Activated CD8-positive, alpha-beta memory T cell treated with anti-CD3 and anti-CD28 coated beads, Interleukin-2, amount 10 ng/mL, durations not matched to agents 7 days and 5 days (primary cell): ENCODE measurements around the gene LBHD2. TPM values are rescaled to one million over a fixed set of nuclear protein-coding genes. Genes with fewer than 3 reads are reported as not detected.

Experiments
- ATAC-seq: fragments of 150-1000 bp; cut with Tn5 transposase; one replicate; pipeline ENCODE4 v1.10.0; 2021; ENCODE audit warnings: moderate library complexity
- CTCF ChIA-PET: fragments of 350-600 bp; sonication (Branson Sonifier 250); formaldehyde crosslinking; loops from one replicate; lab custom pipeline; 2021; ENCODE audit warnings: antibody characterized with exemption; lab: Charles Lee
- DNase-seq: peaks from one replicate; pipeline ENCODE4 v3.0.0-alpha.2; 2020
- H3K27ac Mint-ChIP-seq: one replicate; pipeline ENCODE4 v1.8.0; 2021; ENCODE audit warnings: mild to moderate bottlenecking, mixed read lengths
- H3K27me3 Mint-ChIP-seq: one replicate; pipeline ENCODE4 v1.8.0; 2021; ENCODE audit warnings: mixed read lengths
- H3K36me3 Mint-ChIP-seq: one replicate; pipeline ENCODE4 v1.8.0; 2021; ENCODE audit warnings: mild to moderate bottlenecking, mixed read lengths
- H3K4me1 Mint-ChIP-seq: one replicate; pipeline ENCODE4 v1.8.0; 2021; ENCODE audit warnings: mixed read lengths
- H3K4me3 Mint-ChIP-seq: one replicate; pipeline ENCODE4 v1.8.0; 2021; ENCODE audit warnings: mild to moderate bottlenecking, moderate library complexity, mixed read lengths
- H3K9me3 Mint-ChIP-seq: one replicate; pipeline ENCODE4 v1.8.0; 2022; ENCODE audit warnings: low read depth, mixed read lengths
- total RNA-seq, 2 experiments: library from RNA; stranded (reverse); gene quantifications; one replicate each; pipeline ENCODE4 v1.2.3, GENCODE V29; 2021

LBHD2 gene
- total RNA-seq, 2 experiments from 2014 or later, result not detected

GRCh38 chr14:103126088-103126872 is 42.3 kb downstream of the LBHD2 start:
- H3K36me3 Mint-ChIP-seq, result no peaks in the 10 kb centered on the region
- peaks cover 18% of the 10 kb centered on the region for H3K27me3 Mint-ChIP-seq
- no peaks in the 10 kb centered on the region for H3K9me3 Mint-ChIP-seq
- CTCF ChIA-PET, result no interaction called here
- H3K27ac Mint-ChIP-seq, result no peak overlapping the region
- H3K4me3 Mint-ChIP-seq, result no peak overlapping the region
- H3K4me1 Mint-ChIP-seq, result no peaks in the 10 kb centered on the region
- ATAC-seq, result no peak
- no peak for DNase-seq

GRCh38 chr14:103126873-103127304 is 42.9 kb downstream of the LBHD2 start:
- H3K36me3 Mint-ChIP-seq, result no peaks in the 10 kb centered on the region
- DNase-seq (no peak), ATAC-seq (no peak)
- no peaks in the 10 kb centered on the region for H3K9me3 Mint-ChIP-seq
- no peak overlapping the region for H3K4me3 Mint-ChIP-seq
- H3K27ac Mint-ChIP-seq, result no peak overlapping the region
- no peaks in the 10 kb centered on the region for H3K4me1 Mint-ChIP-seq
- peaks cover 14% of the 10 kb centered on the region for H3K27me3 Mint-ChIP-seq
- CTCF ChIA-PET, result no interaction called here

GRCh38 chr14:103127356-103127755 is 43.3 kb downstream of the LBHD2 start:
- H3K4me3 Mint-ChIP-seq, result no peak overlapping the region
- H3K9me3 Mint-ChIP-seq, result no peaks in the 10 kb centered on the region
- H3K27ac Mint-ChIP-seq, result no peak overlapping the region
- CTCF ChIA-PET, result no interaction called here
- DNase-seq, result no peak
- no peaks in the 10 kb centered on the region for H3K4me1 Mint-ChIP-seq
- no peak for ATAC-seq
- peaks cover 10% of the 10 kb centered on the region for H3K27me3 Mint-ChIP-seq
- no peaks in the 10 kb centered on the region for H3K36me3 Mint-ChIP-seq

GRCh38 chr14:103127861-103128598 is 44.0 kb downstream of the LBHD2 start:
- Mint-ChIP-seq H3K27ac (no peak overlapping the region), H3K4me1 (no peaks in the 10 kb centered on the region), H3K4me3 (no peak overlapping the region), H3K36me3 (no peaks in the 10 kb centered on the region), H3K27me3 (peaks cover 8% of the 10 kb centered on the region), H3K9me3 (no peaks in the 10 kb centered on the region)
- CTCF ChIA-PET, result interaction anchor here (1.1 kb wide), 1 partner anchor 23 kb away, joined by 3 read pairs; no protein-coding TSS in a partner anchor
- ATAC-seq, result no peak
- no peak for DNase-seq

GRCh38 chr14:103128631-103129300 is 44.8 kb downstream of the LBHD2 start:
- Mint-ChIP-seq H3K9me3 (no peaks in the 10 kb centered on the region), H3K36me3 (no peaks in the 10 kb centered on the region), H3K27me3 (peaks cover 7% of the 10 kb centered on the region), H3K27ac (no peak overlapping the region), H3K4me1 (no peaks in the 10 kb centered on the region), H3K4me3 (no peak overlapping the region)
- ATAC-seq, result no peak
- CTCF ChIA-PET, result interaction anchor here (1.1 kb wide), 1 partner anchor 24 kb away, joined by 3 read pairs; no protein-coding TSS in a partner anchor
- DNase-seq, result no peak

GRCh38 chr14:103129301-103130016 is 45.4 kb downstream of the LBHD2 start:
- Mint-ChIP-seq H3K9me3 (no peaks in the 10 kb centered on the region), H3K36me3 (no peaks in the 10 kb centered on the region), H3K4me3 (no peak overlapping the region), H3K27ac (no peak overlapping the region), H3K4me1 (no peaks in the 10 kb centered on the region), H3K27me3 (peaks cover under 1% of the 10 kb centered on the region)
- CTCF ChIA-PET, result interaction anchor here (1.1 to 1.2 kb wide), 2 partner anchors 25 kb away, joined by 3 read pairs; no protein-coding TSS in a partner anchor
- DNase-seq (no peak), ATAC-seq (no peak)

- Mint-ChIP-seq H3K4me1 (no peaks in the 10 kb centered on the region), H3K27me3 (no peaks in the 10 kb centered on the region), H3K4me3 (no peak overlapping the region), H3K27ac (no peak overlapping the region), H3K36me3 (no peaks in the 10 kb centered on the region), H3K9me3 (no peaks in the 10 kb centered on the region)
- CTCF ChIA-PET, result interaction anchor here (1.2 kb wide), 1 partner anchor 26 kb away, joined by 3 read pairs; no protein-coding TSS in a partner anchor
- DNase-seq (no peak), ATAC-seq (no peak)
Observed at GRCh38 chr14:103130017-103130764, 46.2 kb downstream of the LBHD2 start.

- ATAC-seq (no peak), DNase-seq (no peak)
- Mint-ChIP-seq H3K9me3 (no peaks in the 10 kb centered on the region), H3K4me3 (no peak overlapping the region), H3K27ac (no peak overlapping the region), H3K36me3 (no peaks in the 10 kb centered on the region), H3K27me3 (no peaks in the 10 kb centered on the region), H3K4me1 (no peaks in the 10 kb centered on the region)
- CTCF ChIA-PET, result interaction anchor here (0.6 to 1.2 kb wide), 2 partner anchors 26 to 418 kb away, joined by 3 read pairs; no protein-coding TSS in a partner anchor
Observed at GRCh38 chr14:103130965-103131364, 47.0 kb downstream of the LBHD2 start.

GRCh38 chr14:103131580-103131979 is 47.6 kb downstream of the LBHD2 start:
- Mint-ChIP-seq H3K9me3 (no peaks in the 10 kb centered on the region), H3K4me3 (no peak overlapping the region), H3K36me3 (no peaks in the 10 kb centered on the region), H3K4me1 (no peaks in the 10 kb centered on the region), H3K27ac (no peak overlapping the region), H3K27me3 (no peaks in the 10 kb centered on the region)
- ATAC-seq, result no peak
- no peak for DNase-seq
- CTCF ChIA-PET, result interaction anchor here (0.6 kb wide), 1 partner anchor 419 kb away, joined by 3 read pairs; no protein-coding TSS in a partner anchor

GRCh38 chr14:103132381-103133209 is 48.6 kb downstream of the LBHD2 start:
- Mint-ChIP-seq H3K27ac (no peak overlapping the region), H3K9me3 (no peaks in the 10 kb centered on the region), H3K27me3 (no peaks in the 10 kb centered on the region), H3K4me1 (no peaks in the 10 kb centered on the region), H3K4me3 (no peak overlapping the region), H3K36me3 (no peaks in the 10 kb centered on the region)
- DNase-seq, result no peak
- CTCF ChIA-PET, result no interaction called here
- ATAC-seq, result no peak

GRCh38 chr14:103133210-103134140 is 49.5 kb downstream of the LBHD2 start:
- CTCF ChIA-PET, result no interaction called here
- Mint-ChIP-seq H3K9me3 (no peaks in the 10 kb centered on the region), H3K27me3 (no peaks in the 10 kb centered on the region)

More at GRCh38 chr14:103133210-103134140, 49.5 kb downstream of the LBHD2 start:
- Mint-ChIP-seq H3K4me3 (no peak overlapping the region), H3K36me3 (no peaks in the 10 kb centered on the region), H3K27ac (no peak overlapping the region), H3K4me1 (no peaks in the 10 kb centered on the region)
- no peak for ATAC-seq
- DNase-seq, result no peak
